Cerebellar nuclear complex (tissue), 1 donor: ENCODE results near the gene CLNK.

Experiments used
- DNase-seq, 2 experiments: peaks; one replicate each; lab custom pipeline; 2025; lab: John Stamatoyannopoulos, UW

Gene CLNK

GRCh38 chr4:10521424-10521823 lies 163.1 kb downstream of the CLNK start:
- DNase-seq: no peak

- no peak for DNase-seq
Measured at GRCh38 chr4:10509733-10510132, 174.8 kb downstream of the CLNK start.

GRCh38 chr4:10506077-10506476 lies 178.5 kb downstream of the CLNK start:
- DNase-seq: no peak

GRCh38 chr4:10504570-10505179 lies 179.9 kb downstream of the CLNK start:
- no peak for DNase-seq

- DNase-seq: no peak
Measured at GRCh38 chr4:10502717-10503116, 181.9 kb downstream of the CLNK start.

- no peak for DNase-seq
Measured at GRCh38 chr4:10500776-10501175, 183.8 kb downstream of the CLNK start.

GRCh38 chr4:10496200-10496599 lies 188.4 kb downstream of the CLNK start:
- DNase-seq: no peak

- DNase-seq: no peak
Measured at GRCh38 chr4:10495651-10496050, 188.9 kb downstream of the CLNK start.

GRCh38 chr4:10492464-10492863 lies 192.1 kb downstream of the CLNK start:
- DNase-seq: no peak

- DNase-seq: no peak
Measured at GRCh38 chr4:10491401-10491800, 193.2 kb downstream of the CLNK start.

- no peak for DNase-seq
Measured at GRCh38 chr4:10490996-10491395, 193.6 kb downstream of the CLNK start.

GRCh38 chr4:10482913-10483312 lies 201.7 kb downstream of the CLNK start:
- no peak for DNase-seq

- DNase-seq: no peak
Measured at GRCh38 chr4:10480616-10481015, 204.0 kb downstream of the CLNK start.

- no peak for DNase-seq
Measured at GRCh38 chr4:10478621-10479020, 205.9 kb downstream of the CLNK start.

- no peak for DNase-seq
Measured at GRCh38 chr4:10470505-10470904, 214.1 kb downstream of the CLNK start.

- no peak for DNase-seq
Measured at GRCh38 chr4:10466161-10466560, 218.4 kb downstream of the CLNK start.

- DNase-seq: no peak
Measured at GRCh38 chr4:10462876-10463275, 221.7 kb downstream of the CLNK start.

- DNase-seq: no peak
Measured at GRCh38 chr4:10461850-10462400, 222.6 kb downstream of the CLNK start.

GRCh38 chr4:10461091-10461849 lies 223.3 kb downstream of the CLNK start:
- no peak for DNase-seq

- DNase-seq: no peak
Measured at GRCh38 chr4:10460313-10461047, 224.1 kb downstream of the CLNK start.

GRCh38 chr4:10459305-10459704 lies 225.3 kb downstream of the CLNK start:
- no peak for DNase-seq

GRCh38 chr4:10458177-10458576 lies 226.4 kb downstream of the CLNK start:
- DNase-seq: no peak
